ENCODE data around the gene ARHGAP23. TPM values are rescaled to one million over a fixed set of nuclear protein-coding genes. Genes with fewer than 3 reads are reported as not detected.

Gene ARHGAP23
- total RNA-seq, 1 donor from 2014 or later: 25.6 TPM

- no peak overlapping the region for H3K4me3 ChIP-seq (ENCODE audit: low read length in 3 of 3)
- H3K9ac ChIP-seq (ENCODE audit: low read depth in 1 of 3, low read length in 3 of 3): no peak overlapping the region
- H3K36me3 ChIP-seq (ENCODE audit: control insufficient read depth in 3 of 3, insufficient read depth in 3 of 3, low read length in 3 of 3): no peaks in the 10 kb centered on the region
- H3K9me3 ChIP-seq (ENCODE audit: control insufficient read depth in 3 of 3, low read length in 3 of 3): no peaks in the 10 kb centered on the region
- H3K4me1 ChIP-seq (ENCODE audit: control insufficient read depth in 3 of 3, insufficient read depth in 3 of 3, low read length in 3 of 3): no peaks in the 10 kb centered on the region
- peaks cover 8 to 57% (median 55%) of the 10 kb centered on the region in 3 donors for H3K27me3 ChIP-seq (ENCODE audit: control insufficient read depth in 3 of 3, insufficient read depth in 3 of 3, low read length in 3 of 3)
- no peak overlapping the region for H3K27ac ChIP-seq (ENCODE audit: low read depth, low read length)
These were observed 104.2 kb downstream of the ARHGAP23 start for GRCh38 chr17:38532451-38532850.

- Histone ChIP-seq H3K36me3 (ENCODE audit: control insufficient read depth in 3 of 3, insufficient read depth in 3 of 3, low read length in 3 of 3) (no peaks in the 10 kb centered on the region), H3K9ac (ENCODE audit: low read depth in 1 of 3, low read length in 3 of 3) (no peak overlapping the region), H3K4me1 (ENCODE audit: control insufficient read depth in 3 of 3, insufficient read depth in 3 of 3, low read length in 3 of 3) (no peaks in the 10 kb centered on the region), H3K27me3 (ENCODE audit: control insufficient read depth in 3 of 3, insufficient read depth in 3 of 3, low read length in 3 of 3) (peaks cover 5 to 53% (median 50%) of the 10 kb centered on the region in 3 donors), H3K27ac (ENCODE audit: low read depth, low read length) (no peak overlapping the region), H3K4me3 (ENCODE audit: low read length in 3 of 3) (no peak overlapping the region), H3K9me3 (ENCODE audit: control insufficient read depth in 3 of 3, low read length in 3 of 3) (no peaks in the 10 kb centered on the region)
These were observed 105.0 kb downstream of the ARHGAP23 start for GRCh38 chr17:38533241-38533640.

- Histone ChIP-seq H3K27me3 (ENCODE audit: control insufficient read depth in 3 of 3, insufficient read depth in 3 of 3, low read length in 3 of 3) (peaks cover 4 to 50% (median 48%) of the 10 kb centered on the region in 3 donors), H3K4me3 (ENCODE audit: low read length in 3 of 3) (no peak overlapping the region), H3K36me3 (ENCODE audit: control insufficient read depth in 3 of 3, insufficient read depth in 3 of 3, low read length in 3 of 3) (no peaks in the 10 kb centered on the region), H3K9me3 (ENCODE audit: control insufficient read depth in 3 of 3, low read length in 3 of 3) (no peaks in the 10 kb centered on the region), H3K4me1 (ENCODE audit: control insufficient read depth in 3 of 3, insufficient read depth in 3 of 3, low read length in 3 of 3) (no peaks in the 10 kb centered on the region), H3K27ac (ENCODE audit: low read depth, low read length) (no peak overlapping the region), H3K9ac (ENCODE audit: low read depth in 1 of 3, low read length in 3 of 3) (no peak overlapping the region)
These were observed 105.7 kb downstream of the ARHGAP23 start for GRCh38 chr17:38533866-38534497.

DNA sequence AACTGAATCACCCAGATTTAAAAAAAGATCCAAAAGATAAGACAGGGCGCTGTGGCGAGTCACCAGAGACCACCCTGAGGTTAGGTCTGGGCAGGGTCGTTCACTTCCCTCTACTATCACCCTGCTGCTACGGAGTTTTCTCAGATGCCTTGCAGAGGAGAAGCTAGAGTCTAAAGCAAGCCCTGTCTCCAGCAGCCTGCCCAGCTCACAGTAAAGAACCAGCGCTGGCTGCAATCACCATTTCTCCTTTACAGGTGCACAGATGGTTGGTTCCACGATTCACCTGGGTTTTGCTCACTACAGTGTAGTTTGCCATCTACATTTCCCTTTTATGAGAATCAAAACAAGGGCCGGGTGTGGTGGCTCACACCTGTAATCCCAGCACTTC lies 106.2 kb downstream of the ARHGAP23 start:
- Histone ChIP-seq H3K4me1 (ENCODE audit: control insufficient read depth in 3 of 3, insufficient read depth in 3 of 3, low read length in 3 of 3) (no peaks in the 10 kb centered on the region), H3K4me3 (ENCODE audit: low read length in 3 of 3) (no peak overlapping the region), H3K36me3 (ENCODE audit: control insufficient read depth in 3 of 3, insufficient read depth in 3 of 3, low read length in 3 of 3) (no peaks in the 10 kb centered on the region), H3K27me3 (ENCODE audit: control insufficient read depth in 3 of 3, insufficient read depth in 3 of 3, low read length in 3 of 3) (peaks cover 9 to 52% (median 51%) of the 10 kb centered on the region in 3 donors), H3K9me3 (ENCODE audit: control insufficient read depth in 3 of 3, low read length in 3 of 3) (no peaks in the 10 kb centered on the region), H3K9ac (ENCODE audit: low read depth in 1 of 3, low read length in 3 of 3) (no peak overlapping the region), H3K27ac (ENCODE audit: low read depth, low read length) (no peak overlapping the region)

DNA sequence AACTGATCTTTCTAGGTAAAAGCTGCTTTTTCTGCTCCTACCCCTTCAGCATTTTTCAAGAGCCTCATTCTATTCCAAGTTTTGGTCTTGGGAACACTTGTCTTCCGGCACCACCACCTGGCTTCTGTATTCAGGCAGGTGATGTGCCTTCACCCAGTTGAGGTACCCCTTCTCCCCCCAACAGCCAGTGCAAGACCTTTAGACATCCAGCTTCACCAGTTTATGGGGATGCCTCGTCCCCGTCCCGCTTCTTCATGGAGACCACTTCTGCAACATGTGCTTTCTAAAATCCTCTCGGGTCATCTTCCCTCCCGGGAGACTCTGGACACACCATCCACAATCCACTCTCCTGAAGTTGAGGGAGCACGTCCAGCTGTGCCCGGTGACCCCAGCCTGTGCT lies 107.6 kb downstream of the ARHGAP23 start:
- no peaks in the 10 kb centered on the region for H3K9me3 ChIP-seq (ENCODE audit: control insufficient read depth in 3 of 3, low read length in 3 of 3)
- peaks cover 9 to 47% (median 43%) of the 10 kb centered on the region in 3 donors for H3K27me3 ChIP-seq (ENCODE audit: control insufficient read depth in 3 of 3, insufficient read depth in 3 of 3, low read length in 3 of 3)
- H3K9ac ChIP-seq (ENCODE audit: low read depth in 1 of 3, low read length in 3 of 3): no peak overlapping the region
- no peak overlapping the region for H3K4me3 ChIP-seq (ENCODE audit: low read length in 3 of 3)
- no peaks in the 10 kb centered on the region for H3K4me1 ChIP-seq (ENCODE audit: control insufficient read depth in 3 of 3, insufficient read depth in 3 of 3, low read length in 3 of 3)
- H3K36me3 ChIP-seq (ENCODE audit: control insufficient read depth in 3 of 3, insufficient read depth in 3 of 3, low read length in 3 of 3): no peaks in the 10 kb centered on the region
- no peak overlapping the region for H3K27ac ChIP-seq (ENCODE audit: low read depth, low read length)

DNA sequence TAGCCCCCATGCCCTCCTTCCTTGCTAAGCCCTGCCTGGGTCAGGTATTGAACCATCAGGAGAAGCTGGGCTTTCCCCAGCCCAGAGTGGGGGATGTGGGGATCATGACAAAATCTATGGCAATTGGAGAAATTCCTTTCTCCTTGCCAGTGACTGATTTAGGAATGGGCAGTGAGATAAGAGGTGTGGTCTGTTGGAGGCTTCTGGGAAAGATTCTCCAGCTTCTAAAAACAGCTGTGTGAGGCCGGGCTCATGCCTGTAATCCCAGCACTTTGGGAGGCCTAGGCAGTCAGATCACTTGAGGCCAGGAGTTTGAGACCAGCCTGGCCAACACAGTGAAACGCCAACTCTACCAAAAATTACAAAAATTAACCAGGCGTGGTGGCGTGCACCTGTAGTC lies 108.4 kb downstream of the ARHGAP23 start:
- Histone ChIP-seq H3K4me1 (ENCODE audit: control insufficient read depth in 3 of 3, insufficient read depth in 3 of 3, low read length in 3 of 3) (no peaks in the 10 kb centered on the region), H3K27ac (ENCODE audit: low read depth, low read length) (no peak overlapping the region), H3K9ac (ENCODE audit: low read depth in 1 of 3, low read length in 3 of 3) (no peak overlapping the region), H3K4me3 (ENCODE audit: low read length in 3 of 3) (no peak overlapping the region), H3K36me3 (ENCODE audit: control insufficient read depth in 3 of 3, insufficient read depth in 3 of 3, low read length in 3 of 3) (no peaks in the 10 kb centered on the region), H3K27me3 (ENCODE audit: control insufficient read depth in 3 of 3, insufficient read depth in 3 of 3, low read length in 3 of 3) (peaks cover 9 to 49% (median 45%) of the 10 kb centered on the region in 3 donors), H3K9me3 (ENCODE audit: control insufficient read depth in 3 of 3, low read length in 3 of 3) (no peaks in the 10 kb centered on the region)

DNA sequence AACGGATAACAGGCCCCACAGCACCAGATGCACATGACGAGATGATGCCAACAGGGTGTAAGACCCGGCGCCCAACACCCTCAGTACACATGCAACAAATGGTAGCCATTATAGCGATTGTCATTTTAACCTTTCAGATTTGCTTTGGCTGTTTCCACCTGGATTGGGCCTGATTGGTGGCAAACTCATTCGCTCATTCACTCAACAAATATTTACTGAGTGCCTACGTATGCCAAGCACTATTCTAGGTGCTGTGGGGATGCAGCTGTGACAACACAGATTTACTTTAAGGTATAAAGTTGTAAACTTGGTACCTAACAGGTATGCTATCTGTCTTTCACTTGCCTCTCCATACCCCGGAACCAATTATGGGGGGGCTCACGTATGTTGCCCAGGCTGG lies 110.6 kb downstream of the ARHGAP23 start:
- no peaks in the 10 kb centered on the region for H3K4me1 ChIP-seq (ENCODE audit: control insufficient read depth in 3 of 3, insufficient read depth in 3 of 3, low read length in 3 of 3)
- no peaks in the 10 kb centered on the region for H3K36me3 ChIP-seq (ENCODE audit: control insufficient read depth in 3 of 3, insufficient read depth in 3 of 3, low read length in 3 of 3)
- no peaks in the 10 kb centered on the region for H3K9me3 ChIP-seq (ENCODE audit: control insufficient read depth in 3 of 3, low read length in 3 of 3)
- no peak overlapping the region for H3K27ac ChIP-seq (ENCODE audit: low read depth, low read length)
- no peak overlapping the region for H3K9ac ChIP-seq (ENCODE audit: low read depth in 1 of 3, low read length in 3 of 3)
- H3K27me3 ChIP-seq (ENCODE audit: control insufficient read depth in 3 of 3, insufficient read depth in 3 of 3, low read length in 3 of 3): peaks cover 9 to 41% (median 38%) of the 10 kb centered on the region in 3 donors
- no peak overlapping the region for H3K4me3 ChIP-seq (ENCODE audit: low read length in 3 of 3)

GRCh38 chr17:38539386-38539785 lies 111.1 kb downstream of the ARHGAP23 start:
- Histone ChIP-seq H3K27me3 (ENCODE audit: control insufficient read depth in 3 of 3, insufficient read depth in 3 of 3, low read length in 3 of 3) (peaks cover 9 to 41% (median 38%) of the 10 kb centered on the region in 3 donors), H3K36me3 (ENCODE audit: control insufficient read depth in 3 of 3, insufficient read depth in 3 of 3, low read length in 3 of 3) (no peaks in the 10 kb centered on the region), H3K27ac (ENCODE audit: low read depth, low read length) (no peak overlapping the region), H3K9ac (ENCODE audit: low read depth in 1 of 3, low read length in 3 of 3) (no peak overlapping the region), H3K4me3 (ENCODE audit: low read length in 3 of 3) (no peak overlapping the region), H3K9me3 (ENCODE audit: control insufficient read depth in 3 of 3, low read length in 3 of 3) (no peaks in the 10 kb centered on the region), H3K4me1 (ENCODE audit: control insufficient read depth in 3 of 3, insufficient read depth in 3 of 3, low read length in 3 of 3) (no peaks in the 10 kb centered on the region)

GRCh38 chr17:38540514-38541045 lies 112.3 kb downstream of the ARHGAP23 start:
- Histone ChIP-seq H3K4me1 (ENCODE audit: control insufficient read depth in 3 of 3, insufficient read depth in 3 of 3, low read length in 3 of 3) (no peaks in the 10 kb centered on the region), H3K9ac (ENCODE audit: low read depth in 1 of 3, low read length in 3 of 3) (no peak overlapping the region), H3K4me3 (ENCODE audit: low read length in 3 of 3) (no peak overlapping the region), H3K9me3 (ENCODE audit: control insufficient read depth in 3 of 3, low read length in 3 of 3) (no peaks in the 10 kb centered on the region), H3K27ac (ENCODE audit: low read depth, low read length) (no peak overlapping the region), H3K36me3 (ENCODE audit: control insufficient read depth in 3 of 3, insufficient read depth in 3 of 3, low read length in 3 of 3) (no peaks in the 10 kb centered on the region), H3K27me3 (ENCODE audit: control insufficient read depth in 3 of 3, insufficient read depth in 3 of 3, low read length in 3 of 3) (peaks cover 9 to 36% (median 36%) of the 10 kb centered on the region in 3 donors)

GRCh38 chr17:38541281-38541680 lies 113.0 kb downstream of the ARHGAP23 start:
- Histone ChIP-seq H3K9me3 (ENCODE audit: control insufficient read depth in 3 of 3, low read length in 3 of 3) (no peaks in the 10 kb centered on the region), H3K36me3 (ENCODE audit: control insufficient read depth in 3 of 3, insufficient read depth in 3 of 3, low read length in 3 of 3) (no peaks in the 10 kb centered on the region), H3K4me1 (ENCODE audit: control insufficient read depth in 3 of 3, insufficient read depth in 3 of 3, low read length in 3 of 3) (no peaks in the 10 kb centered on the region), H3K4me3 (ENCODE audit: low read length in 3 of 3) (no peak overlapping the region), H3K27ac (ENCODE audit: low read depth, low read length) (no peak overlapping the region), H3K27me3 (ENCODE audit: control insufficient read depth in 3 of 3, insufficient read depth in 3 of 3, low read length in 3 of 3) (peaks cover 8 to 35% (median 33%) of the 10 kb centered on the region in 3 donors), H3K9ac (ENCODE audit: low read depth in 1 of 3, low read length in 3 of 3) (no peak overlapping the region)
